ENCODE results near the gene SUPT6H. TPM values are rescaled to one million over a fixed set of nuclear protein-coding genes. Genes with fewer than 3 reads are reported as not detected.

Gene SUPT6H
- total RNA-seq, 2 donors from 2014 or later = 40.1 to 47.1 TPM

- Histone ChIP-seq H3K36me3 (peaks cover 21% of the 10 kb centered on the region), H3K4me3 (no peak overlapping the region), H3K4me1 (no peaks in the 10 kb centered on the region), H3K9me3 (no peaks in the 10 kb centered on the region), H3K9ac (ENCODE audit: low read depth in 2 of 2, low read length in 2 of 2) (no peak overlapping the region), H3K27ac (no peak overlapping the region), H3K27me3 (no peaks in the 10 kb centered on the region)
- DNase-seq = no peak
- intact Hi-C loops (cut with DNase I) = no loop called here
- TF ChIP-seq, protein P1, sequence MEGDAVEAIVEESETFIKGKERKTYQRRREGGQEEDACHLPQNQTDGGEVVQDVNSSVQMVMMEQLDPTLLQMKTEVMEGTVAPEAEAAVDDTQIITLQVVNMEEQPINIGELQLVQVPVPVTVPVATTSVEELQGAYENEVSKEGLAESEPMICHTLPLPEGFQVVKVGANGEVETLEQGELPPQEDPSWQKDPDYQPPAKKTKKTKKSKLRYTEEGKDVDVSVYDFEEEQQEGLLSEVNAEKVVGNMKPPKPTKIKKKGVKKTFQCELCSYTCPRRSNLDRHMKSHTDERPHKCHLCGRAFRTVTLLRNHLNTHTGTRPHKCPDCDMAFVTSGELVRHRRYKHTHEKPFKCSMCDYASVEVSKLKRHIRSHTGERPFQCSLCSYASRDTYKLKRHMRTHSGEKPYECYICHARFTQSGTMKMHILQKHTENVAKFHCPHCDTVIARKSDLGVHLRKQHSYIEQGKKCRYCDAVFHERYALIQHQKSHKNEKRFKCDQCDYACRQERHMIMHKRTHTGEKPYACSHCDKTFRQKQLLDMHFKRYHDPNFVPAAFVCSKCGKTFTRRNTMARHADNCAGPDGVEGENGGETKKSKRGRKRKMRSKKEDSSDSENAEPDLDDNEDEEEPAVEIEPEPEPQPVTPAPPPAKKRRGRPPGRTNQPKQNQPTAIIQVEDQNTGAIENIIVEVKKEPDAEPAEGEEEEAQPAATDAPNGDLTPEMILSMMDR (IDR thresholded peaks at IDR 0.05) = no peak
These were observed 42.3 kb downstream of the SUPT6H start for GRCh38 chr17:28704219-28704858.

GRCh38 chr17:28705074-28705659 is 43.2 kb downstream of the SUPT6H start:
- H3K36me3 ChIP-seq = peaks cover 12% of the 10 kb centered on the region
- H3K9me3 ChIP-seq = no peaks in the 10 kb centered on the region
- no peak overlapping the region for H3K4me3 ChIP-seq
- TF ChIP-seq, protein P1 (IDR thresholded peaks at IDR 0.05) = no peak
- no peak overlapping the region for H3K9ac ChIP-seq (ENCODE audit: low read depth in 2 of 2, low read length in 2 of 2)
- intact Hi-C loops (cut with DNase I) = no loop called here
- no peak overlapping the region for H3K27ac ChIP-seq
- no peaks in the 10 kb centered on the region for H3K27me3 ChIP-seq
- no peak for DNase-seq
- H3K4me1 ChIP-seq = no peaks in the 10 kb centered on the region

DNA sequence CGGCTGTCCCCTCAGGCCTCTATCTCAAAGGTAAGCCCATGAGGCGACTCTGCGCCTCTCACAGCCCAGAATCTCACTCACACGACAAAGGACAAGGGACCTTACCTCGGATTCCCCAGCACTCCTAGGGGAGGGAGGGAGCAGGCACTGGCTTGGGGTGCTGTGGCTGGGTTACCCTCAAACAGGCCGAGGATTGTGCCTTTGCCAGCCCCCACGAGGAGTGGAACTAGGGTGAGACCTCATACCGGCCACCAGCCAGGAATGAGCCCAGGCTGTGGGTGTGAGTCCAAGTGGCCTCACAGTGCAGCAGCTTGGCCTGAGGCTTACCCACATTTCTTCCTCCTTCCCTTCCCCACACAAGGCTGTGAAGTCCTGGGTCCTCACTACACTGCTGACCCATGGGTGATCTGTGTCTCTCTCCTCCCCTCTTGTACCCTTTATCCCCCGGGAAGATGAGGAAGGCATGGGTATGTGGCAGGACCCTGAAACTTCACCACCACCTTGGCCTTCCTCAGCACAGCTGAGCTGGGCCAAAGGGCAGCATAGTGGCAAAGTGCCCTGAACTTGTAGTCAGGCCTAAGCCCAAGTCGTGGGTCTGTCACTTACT is 43.8 kb downstream of the SUPT6H start:
- H3K9ac ChIP-seq (ENCODE audit: low read depth in 2 of 2, low read length in 2 of 2) = no peak overlapping the region
- no peaks in the 10 kb centered on the region for H3K4me1 ChIP-seq
- TF ChIP-seq, protein P1 (IDR thresholded peaks at IDR 0.05) = no peak
- no peak overlapping the region for H3K4me3 ChIP-seq
- intact Hi-C loops (cut with DNase I) = no loop called here
- H3K27me3 ChIP-seq = no peaks in the 10 kb centered on the region
- H3K36me3 ChIP-seq = peaks cover 6% of the 10 kb centered on the region
- no peak for DNase-seq
- no peak overlapping the region for H3K27ac ChIP-seq
- no peaks in the 10 kb centered on the region for H3K9me3 ChIP-seq

DNA sequence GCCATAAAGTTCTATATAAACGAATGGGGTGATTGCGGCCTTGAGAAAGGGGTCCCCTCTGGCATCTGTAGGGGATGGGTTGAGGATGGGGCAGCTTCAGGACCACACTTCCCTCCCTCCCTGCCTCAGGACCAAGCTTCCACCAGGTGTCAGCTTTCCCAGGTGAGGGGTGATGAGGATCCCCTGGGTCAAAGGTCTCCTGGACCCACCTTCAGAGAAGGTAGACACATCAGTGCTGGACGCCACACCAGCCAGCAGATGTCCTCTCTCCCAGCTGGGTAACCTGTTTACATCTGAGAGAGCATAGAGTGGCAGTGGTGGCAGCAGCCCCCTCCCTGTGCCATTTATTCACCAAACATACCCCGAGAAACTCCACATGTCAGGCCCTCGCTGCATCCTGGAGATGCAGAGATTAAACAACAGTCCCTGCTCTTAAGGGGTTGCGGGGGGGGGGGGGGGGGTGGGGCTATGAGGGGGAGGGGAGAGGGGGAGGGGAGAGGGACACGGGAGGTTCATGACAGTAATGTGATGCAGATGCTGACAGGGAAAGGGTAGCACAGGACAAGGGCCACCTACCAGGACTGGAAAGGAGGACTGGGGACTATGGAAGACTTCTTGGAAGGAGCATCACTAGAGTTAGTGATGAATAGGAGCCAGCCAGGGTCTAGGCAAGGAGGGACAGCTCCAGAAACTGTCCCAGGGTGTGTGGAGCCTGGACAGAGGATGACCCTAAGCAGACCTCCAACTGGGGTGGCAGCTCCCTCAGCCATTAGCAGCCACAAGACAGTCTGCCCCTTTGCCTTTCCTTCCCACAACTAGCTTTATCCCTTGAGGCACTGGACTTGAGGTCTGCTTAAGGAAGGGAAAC is 44.7 kb downstream of the SUPT6H start:
- DNase-seq = no peak
- Histone ChIP-seq H3K9me3 (no peaks in the 10 kb centered on the region), H3K4me3 (no peak overlapping the region), H3K4me1 (no peaks in the 10 kb centered on the region), H3K27me3 (no peaks in the 10 kb centered on the region), H3K27ac (no peak overlapping the region), H3K9ac (ENCODE audit: low read depth in 2 of 2, low read length in 2 of 2) (no peak overlapping the region), H3K36me3 (peaks cover under 1% of the 10 kb centered on the region)
- intact Hi-C loops (cut with DNase I) = no loop called here
- TF ChIP-seq, protein P1 (IDR thresholded peaks at IDR 0.05) = no peak

DNA sequence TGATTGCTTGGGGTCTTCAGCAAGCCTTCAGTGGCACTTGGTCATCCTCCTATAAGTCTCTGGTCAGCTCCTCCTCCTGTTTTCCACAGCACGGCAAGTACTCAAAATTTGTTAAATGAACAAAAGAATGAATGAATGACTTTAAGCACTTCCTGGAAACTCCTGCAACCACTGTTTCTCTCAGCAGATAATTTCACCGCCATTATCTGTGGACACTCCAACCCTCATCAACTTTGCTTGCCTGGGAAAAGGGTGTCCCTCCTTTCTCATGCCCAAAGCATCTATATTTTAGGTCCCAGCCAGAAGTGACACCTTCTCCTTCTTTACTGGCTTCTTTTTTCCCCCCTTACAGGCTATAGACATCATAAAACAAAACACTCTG is 45.3 kb downstream of the SUPT6H start:
- no peak overlapping the region for H3K27ac ChIP-seq
- intact Hi-C loops (cut with DNase I) = no loop called here
- H3K36me3 ChIP-seq = no peaks in the 10 kb centered on the region
- H3K9me3 ChIP-seq = no peaks in the 10 kb centered on the region
- TF ChIP-seq, protein P1 (IDR thresholded peaks at IDR 0.05) = no peak
- H3K27me3 ChIP-seq = no peaks in the 10 kb centered on the region
- H3K4me3 ChIP-seq = no peak overlapping the region
- H3K9ac ChIP-seq (ENCODE audit: low read depth in 2 of 2, low read length in 2 of 2) = no peak overlapping the region
- no peak for DNase-seq
- H3K4me1 ChIP-seq = no peaks in the 10 kb centered on the region
